HG03139 (cell line): ENCODE data around the gene TAF11L13.

Experiments used
- ATAC-seq: cut with Tn5 transposase; IDR thresholded peaks from one replicate; pipeline ENCODE4 v1.9.1; 2021; ENCODE audit not compliant: unreplicated experiment

The TAF11L13 gene

DNA sequence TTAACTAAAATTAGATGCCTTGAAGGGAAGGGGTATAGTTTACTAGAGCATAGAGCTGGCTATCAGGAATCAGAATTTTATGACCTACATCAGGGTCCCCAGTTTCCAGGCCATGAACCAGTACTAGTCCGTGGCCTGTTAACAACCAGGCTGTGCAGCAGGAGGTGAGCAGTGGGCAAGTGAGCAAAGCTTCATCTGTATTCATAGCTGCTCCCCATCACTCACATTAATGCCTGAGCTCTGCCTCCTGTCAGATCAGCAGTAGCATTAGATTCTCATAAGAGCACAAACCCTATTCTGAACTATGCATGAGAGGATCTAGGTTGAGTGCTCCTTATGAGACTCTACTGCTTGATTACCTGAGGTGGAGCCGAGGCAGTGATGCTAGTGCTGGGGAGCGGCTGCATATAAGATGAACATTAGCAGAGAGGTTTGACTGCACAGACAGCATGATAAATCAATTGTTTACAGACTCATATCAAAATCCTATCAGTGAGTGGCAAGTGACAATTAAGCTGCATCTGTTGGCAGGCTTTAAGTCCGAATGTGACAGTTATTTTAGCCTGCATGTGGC, 47.0 kb downstream of the TAF11L13 start:
- no peak for ATAC-seq

DNA sequence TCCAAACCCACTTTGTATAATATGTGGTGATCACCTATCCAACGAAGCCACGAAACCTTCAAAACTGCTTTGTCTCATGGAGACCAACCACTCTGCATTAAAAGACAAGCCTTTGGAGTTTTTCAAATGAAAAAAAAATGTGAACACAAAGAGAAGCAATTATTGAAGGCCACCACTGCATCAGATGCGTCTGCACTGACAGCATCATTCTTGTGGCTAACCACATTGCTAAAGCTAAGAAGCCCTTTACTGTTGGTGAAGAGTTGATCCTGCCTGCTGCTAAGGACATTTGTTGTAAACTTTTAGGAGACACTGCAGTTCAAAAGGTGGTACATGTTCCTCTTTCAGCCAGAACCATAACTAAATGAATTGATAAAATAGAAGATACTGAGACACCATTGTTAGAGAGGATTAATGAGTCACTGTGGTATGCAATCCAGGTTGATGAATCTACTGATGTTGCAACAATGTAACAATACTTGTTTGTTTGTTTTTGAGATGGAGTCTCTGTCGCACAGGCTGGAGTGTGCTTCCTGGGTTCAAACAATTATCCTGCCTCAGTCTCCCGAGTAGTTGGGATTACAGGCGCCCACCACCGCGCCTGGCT, 47.8 kb downstream of the TAF11L13 start:
- no peak for ATAC-seq

GRCh38 chr5:17680737-17681136, 48.8 kb downstream of the TAF11L13 start:
- no peak for ATAC-seq
